NB4 (cell line): ENCODE measurements around the gene SST.

Source experiments
- DNase-seq: peaks from one replicate; pipeline ENCODE4 v3.0.0; 2010; ENCODE audit warnings: low read depth
- H3K4me3 ChIP-seq: one replicate; pipeline ENCODE4 v1.5.1; 2011; ENCODE audit warnings: mild to moderate bottlenecking, low read depth, low read length, moderate library complexity
- MAX ChIP-seq: IDR thresholded peaks from 2 replicates; pipeline ENCODE4 v1.6.1; 2011; ENCODE audit warnings: low read depth, low read length
- MYC ChIP-seq: IDR thresholded peaks from 2 replicates; pipeline ENCODE4 v1.6.1; 2011; ENCODE audit warnings: low read depth, low read length
- POLR2A ChIP-seq: IDR thresholded peaks from 2 replicates; pipeline ENCODE4 v1.6.1; 2011; ENCODE audit warnings: mild to moderate bottlenecking; ENCODE audit not compliant: insufficient read length; ENCODE audit errors: extremely low read depth
- TF ChIP-seq, protein P1 (sequence below): IDR thresholded peaks from one replicate; pipeline ENCODE4 v1.5.1; 2012; ENCODE audit warnings: low read depth, low read length

Gene SST

GRCh38 chr3:187679638-187680396, 9.6 kb upstream of the SST start:
- peak; percentile 65 for DNase-seq
- no peak overlapping the region for H3K4me3 ChIP-seq
- TF ChIP-seq MYC: peak; percentile 66
- TF ChIP-seq, protein P1, sequence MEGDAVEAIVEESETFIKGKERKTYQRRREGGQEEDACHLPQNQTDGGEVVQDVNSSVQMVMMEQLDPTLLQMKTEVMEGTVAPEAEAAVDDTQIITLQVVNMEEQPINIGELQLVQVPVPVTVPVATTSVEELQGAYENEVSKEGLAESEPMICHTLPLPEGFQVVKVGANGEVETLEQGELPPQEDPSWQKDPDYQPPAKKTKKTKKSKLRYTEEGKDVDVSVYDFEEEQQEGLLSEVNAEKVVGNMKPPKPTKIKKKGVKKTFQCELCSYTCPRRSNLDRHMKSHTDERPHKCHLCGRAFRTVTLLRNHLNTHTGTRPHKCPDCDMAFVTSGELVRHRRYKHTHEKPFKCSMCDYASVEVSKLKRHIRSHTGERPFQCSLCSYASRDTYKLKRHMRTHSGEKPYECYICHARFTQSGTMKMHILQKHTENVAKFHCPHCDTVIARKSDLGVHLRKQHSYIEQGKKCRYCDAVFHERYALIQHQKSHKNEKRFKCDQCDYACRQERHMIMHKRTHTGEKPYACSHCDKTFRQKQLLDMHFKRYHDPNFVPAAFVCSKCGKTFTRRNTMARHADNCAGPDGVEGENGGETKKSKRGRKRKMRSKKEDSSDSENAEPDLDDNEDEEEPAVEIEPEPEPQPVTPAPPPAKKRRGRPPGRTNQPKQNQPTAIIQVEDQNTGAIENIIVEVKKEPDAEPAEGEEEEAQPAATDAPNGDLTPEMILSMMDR: peak; percentile 75
- no peak for TF ChIP-seq POLR2A
- TF ChIP-seq MAX: 0 out of 2 replicates have a peak, but pooled peaks have one; percentile 20

GRCh38 chr3:187678726-187679268, 8.6 kb upstream of the SST start:
- H3K4me3 ChIP-seq: no peak overlapping the region
- DNase-seq: peak; percentile 44
- TF ChIP-seq, protein P1: peak; percentile 37
- TF ChIP-seq MAX: no peak
- no peak for TF ChIP-seq MYC
- TF ChIP-seq POLR2A: no peak

- TF ChIP-seq, protein P1: no peak
- no peak for TF ChIP-seq POLR2A
- H3K4me3 ChIP-seq: no peak overlapping the region
- no peak for DNase-seq
Observed at GRCh38 chr3:187677604-187678003, 7.4 kb upstream of the SST start.

- no peak for TF ChIP-seq MAX
- TF ChIP-seq, protein P1: no peak
- no peak for TF ChIP-seq POLR2A
- TF ChIP-seq MYC: no peak
- H3K4me3 ChIP-seq: no peak overlapping the region
- no peak for DNase-seq
Observed at GRCh38 chr3:187673012-187673411, 2.8 kb upstream of the SST start.

DNA sequence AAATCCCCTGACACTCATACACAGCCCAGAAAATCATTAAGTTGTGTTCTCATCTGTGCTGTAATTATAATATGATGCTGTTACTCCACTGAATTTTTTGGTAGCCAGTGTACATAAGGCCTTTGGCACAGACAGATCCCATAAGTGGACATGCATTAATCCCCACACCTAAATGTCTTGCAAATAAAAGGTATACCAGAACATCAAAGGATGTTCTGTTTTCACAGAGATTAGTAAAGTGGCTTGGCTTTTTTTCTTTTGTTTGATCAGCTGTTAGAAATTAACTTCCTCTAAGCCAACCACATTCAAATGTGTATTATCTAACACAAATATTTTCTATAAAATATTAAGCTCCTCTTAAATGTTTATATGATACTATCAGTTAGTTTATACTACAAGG, 2.7 kb downstream of the SST start:
- no peak for DNase-seq
- no peak overlapping the region for H3K4me3 ChIP-seq
- TF ChIP-seq POLR2A (no peak), MYC (no peak), MAX (no peak)
- TF ChIP-seq, protein P1: no peak
